HUES6 (cell line): ENCODE measurements around the gene ASPDH.

ENCODE experiments used
- H3K27ac ChIP-seq: 2 replicates; pipeline ENCODE4 v1.7.0; 2013; ENCODE audit warnings: low read depth, mild to moderate bottlenecking, low read length, inconsistent platforms
- H3K27me3 ChIP-seq: 2 replicates; pipeline ENCODE4 v1.6.1; 2013; ENCODE audit warnings: low read length; ENCODE audit not compliant: control insufficient read depth, insufficient read depth
- H3K36me3 ChIP-seq: 2 replicates; pipeline ENCODE4 v1.6.1; 2013; ENCODE audit warnings: low read length; ENCODE audit not compliant: control insufficient read depth, insufficient read depth
- H3K4me1 ChIP-seq: 2 replicates; pipeline ENCODE4 v1.6.1; 2013; ENCODE audit warnings: low read length; ENCODE audit not compliant: control insufficient read depth, insufficient read depth
- H3K4me3 ChIP-seq: 2 replicates; pipeline ENCODE4 v1.5.1; 2013; ENCODE audit warnings: low read depth, low read length
- H3K9ac ChIP-seq: one replicate; pipeline ENCODE4 v1.6.1; 2013; ENCODE audit warnings: mild to moderate bottlenecking, low read length
- H3K9me3 ChIP-seq: 2 replicates; pipeline ENCODE4 v1.6.1; 2013; ENCODE audit warnings: low read depth, low read length; ENCODE audit not compliant: control insufficient read depth, insufficient read depth

The ASPDH gene

GRCh38 chr19:50547385-50548190, 33.9 kb upstream of the ASPDH start:
- Histone ChIP-seq H3K9me3 (no peaks in the 10 kb centered on the region), H3K9ac (no peak overlapping the region), H3K4me3 (no peak overlapping the region), H3K27ac (no peak overlapping the region), H3K4me1 (peaks cover 8% of the 10 kb centered on the region), H3K36me3 (no peaks in the 10 kb centered on the region), H3K27me3 (peaks cover 37% of the 10 kb centered on the region)

GRCh38 chr19:50546527-50547221, 33.0 kb upstream of the ASPDH start:
- Histone ChIP-seq H3K9me3 (no peaks in the 10 kb centered on the region), H3K4me3 (no peak overlapping the region), H3K36me3 (no peaks in the 10 kb centered on the region), H3K27ac (no peak overlapping the region), H3K9ac (no peak overlapping the region), H3K27me3 (peaks cover 28% of the 10 kb centered on the region), H3K4me1 (peaks cover 13% of the 10 kb centered on the region)

DNA sequence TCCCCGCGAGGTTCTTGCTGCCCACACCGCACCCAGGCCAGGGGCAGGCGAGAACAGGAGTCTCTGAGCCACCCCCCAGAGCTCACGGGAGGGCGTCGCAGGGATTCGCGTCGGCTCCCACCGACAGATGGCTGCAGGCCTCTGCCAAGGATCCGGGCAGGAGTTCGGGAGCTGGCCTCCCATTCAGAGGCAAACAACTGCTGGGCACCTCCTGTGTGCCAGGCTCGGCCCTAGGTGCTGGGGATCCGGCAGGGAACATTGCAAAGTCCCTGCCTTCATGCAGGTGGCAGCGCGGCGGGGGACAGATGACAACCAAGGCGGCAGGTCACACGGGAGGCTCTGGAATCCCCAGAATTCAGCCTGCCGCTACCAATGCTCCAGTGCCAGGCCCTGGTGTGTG, 29.2 kb upstream of the ASPDH start:
- no peak overlapping the region for H3K9ac ChIP-seq
- no peak overlapping the region for H3K4me3 ChIP-seq
- no peaks in the 10 kb centered on the region for H3K9me3 ChIP-seq
- H3K4me1 ChIP-seq, result peaks cover 5% of the 10 kb centered on the region; the same call in 1 of the 2 replicates
- H3K36me3 ChIP-seq, result no peaks in the 10 kb centered on the region
- H3K27ac ChIP-seq, result no peak overlapping the region
- no peaks in the 10 kb centered on the region for H3K27me3 ChIP-seq

DNA sequence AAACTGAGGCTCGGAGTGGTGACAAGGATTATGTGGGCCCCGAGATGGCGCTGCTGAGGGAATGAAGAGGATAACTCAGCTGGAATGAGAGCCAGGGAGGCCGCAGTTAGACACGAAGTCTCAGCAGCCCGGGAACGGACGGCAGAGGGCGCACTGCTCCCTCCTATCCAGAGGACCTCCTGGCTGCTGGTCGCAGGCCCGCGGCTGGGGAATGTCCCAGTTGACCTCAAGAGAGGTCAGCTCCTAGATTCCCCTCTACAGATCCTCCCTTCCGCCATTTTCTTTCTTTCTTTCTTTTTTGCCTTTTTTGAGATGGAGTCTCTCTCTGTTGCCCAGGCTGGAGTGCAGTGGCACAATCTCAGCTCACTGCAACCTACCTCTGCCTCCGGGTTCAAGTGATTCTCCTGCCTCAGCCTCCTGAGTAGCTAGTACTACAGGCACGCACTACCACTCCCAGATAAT, 24.1 kb upstream of the ASPDH start:
- Histone ChIP-seq H3K9me3 (peaks cover 2% of the 10 kb centered on the region), H3K36me3 (no peaks in the 10 kb centered on the region), H3K4me1 (peaks cover 5% of the 10 kb centered on the region; the same call in 1 of the 2 replicates), H3K4me3 (no peak overlapping the region), H3K9ac (no peak overlapping the region), H3K27ac (no peak overlapping the region), H3K27me3 (no peaks in the 10 kb centered on the region)

- Histone ChIP-seq H3K9me3 (peaks cover 7% of the 10 kb centered on the region), H3K4me3 (no peak overlapping the region), H3K9ac (no peak overlapping the region), H3K27ac (no peak overlapping the region), H3K36me3 (no peaks in the 10 kb centered on the region), H3K27me3 (no peaks in the 10 kb centered on the region), H3K4me1 (peaks cover 5% of the 10 kb centered on the region; the same call in 1 of the 2 replicates)
Measured at GRCh38 chr19:50537306-50537685, 23.6 kb upstream of the ASPDH start.

DNA sequence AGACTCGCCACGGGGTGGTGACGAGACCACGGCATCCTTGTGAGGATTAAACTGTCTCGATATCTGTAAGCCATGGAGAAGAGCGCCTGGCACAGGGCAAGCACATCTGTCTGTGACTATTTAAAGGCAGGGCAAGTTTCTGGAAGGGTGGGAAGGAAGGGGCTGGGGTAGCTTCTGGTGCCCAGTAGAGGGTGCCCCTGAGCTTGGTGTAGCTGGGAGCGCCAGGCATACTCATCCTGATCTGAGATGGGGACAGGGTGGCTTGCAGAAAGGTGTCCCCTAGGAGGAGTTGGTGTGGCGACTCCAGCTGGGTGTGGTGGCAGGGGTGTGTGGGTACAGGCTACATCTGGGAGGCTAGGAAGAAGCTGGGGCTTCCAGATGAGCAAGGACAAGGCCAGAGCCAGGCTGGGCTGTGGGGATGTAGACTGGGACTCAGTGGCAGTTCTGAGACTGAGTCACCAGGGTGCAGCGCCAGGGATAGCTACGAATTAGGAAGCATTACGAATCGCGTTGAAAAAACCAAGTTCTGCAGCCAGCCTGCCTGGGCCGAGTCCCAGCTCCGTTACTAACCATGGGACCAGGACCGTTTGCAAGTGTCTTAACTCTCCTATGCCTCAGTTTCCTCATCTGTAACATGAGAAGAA, 23.1 kb upstream of the ASPDH start:
- Histone ChIP-seq H3K9me3 (peaks cover 8% of the 10 kb centered on the region), H3K36me3 (no peaks in the 10 kb centered on the region), H3K4me3 (no peak overlapping the region), H3K4me1 (peaks cover 1% of the 10 kb centered on the region; the same call in 1 of the 2 replicates), H3K9ac (no peak overlapping the region), H3K27me3 (no peaks in the 10 kb centered on the region), H3K27ac (no peak overlapping the region)

DNA sequence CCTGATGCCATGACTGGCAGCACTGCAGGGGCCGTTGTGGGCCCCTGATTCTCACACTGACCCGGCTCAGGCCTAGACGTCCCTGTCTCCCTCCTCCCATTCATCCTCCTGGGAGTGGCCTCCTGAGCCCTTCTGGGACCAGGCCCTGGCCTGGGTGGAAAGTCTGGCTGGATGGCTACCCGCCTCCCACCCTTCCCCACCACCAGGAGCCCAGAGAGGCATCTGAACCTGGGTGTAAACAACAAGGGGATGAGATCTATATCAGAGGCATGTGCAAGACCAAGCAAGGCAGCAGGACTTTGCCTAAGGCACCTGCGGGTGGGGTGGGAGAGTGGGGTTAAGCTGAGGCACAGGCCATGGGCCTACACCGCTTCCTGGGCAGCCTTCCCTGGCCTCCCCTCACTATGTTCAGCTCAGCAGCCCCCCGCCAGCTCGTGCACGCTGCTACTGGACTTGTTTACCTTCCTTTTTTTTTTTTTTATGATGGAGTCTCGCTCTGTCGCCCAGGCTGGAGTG, 22.0 kb upstream of the ASPDH start:
- Histone ChIP-seq H3K27ac (no peak overlapping the region), H3K27me3 (no peaks in the 10 kb centered on the region), H3K9me3 (peaks cover 8% of the 10 kb centered on the region), H3K9ac (no peak overlapping the region), H3K4me3 (no peak overlapping the region), H3K4me1 (0 out of 2 replicates have a peak, but pooled peaks cover 5% of the 10 kb centered on the region), H3K36me3 (no peaks in the 10 kb centered on the region)

GRCh38 chr19:50534478-50534877, 20.8 kb upstream of the ASPDH start:
- H3K9me3 ChIP-seq, result peaks cover 8% of the 10 kb centered on the region
- H3K27me3 ChIP-seq, result no peaks in the 10 kb centered on the region
- no peak overlapping the region for H3K27ac ChIP-seq
- H3K4me1 ChIP-seq, result 0 out of 2 replicates have a peak, but pooled peaks cover 5% of the 10 kb centered on the region
- no peak overlapping the region for H3K9ac ChIP-seq
- H3K36me3 ChIP-seq, result no peaks in the 10 kb centered on the region
- no peak overlapping the region for H3K4me3 ChIP-seq

DNA sequence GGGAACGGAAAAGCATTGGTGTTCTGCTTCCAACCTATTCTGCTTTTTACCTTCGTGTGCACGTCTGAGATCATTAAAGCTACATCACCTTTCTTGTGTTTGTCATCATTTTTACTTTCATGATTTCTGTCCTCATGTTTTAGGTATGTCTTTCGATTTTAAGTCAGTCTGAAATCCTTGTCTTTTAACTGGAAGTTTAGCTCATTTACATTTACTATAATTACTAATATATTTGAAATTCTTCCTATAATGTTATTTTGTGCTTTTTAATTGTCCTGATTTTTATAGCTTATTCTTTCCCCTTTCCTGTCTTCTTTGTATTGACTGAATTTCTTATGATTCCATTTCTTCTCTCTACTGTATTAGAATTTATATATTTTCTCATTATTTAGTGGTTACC, 19.2 kb upstream of the ASPDH start:
- Histone ChIP-seq H3K36me3 (no peaks in the 10 kb centered on the region), H3K4me1 (0 out of 2 replicates have a peak, but pooled peaks cover 5% of the 10 kb centered on the region), H3K27ac (no peak overlapping the region), H3K4me3 (no peak overlapping the region), H3K9me3 (peaks cover 8% of the 10 kb centered on the region), H3K9ac (no peak overlapping the region), H3K27me3 (no peaks in the 10 kb centered on the region)

DNA sequence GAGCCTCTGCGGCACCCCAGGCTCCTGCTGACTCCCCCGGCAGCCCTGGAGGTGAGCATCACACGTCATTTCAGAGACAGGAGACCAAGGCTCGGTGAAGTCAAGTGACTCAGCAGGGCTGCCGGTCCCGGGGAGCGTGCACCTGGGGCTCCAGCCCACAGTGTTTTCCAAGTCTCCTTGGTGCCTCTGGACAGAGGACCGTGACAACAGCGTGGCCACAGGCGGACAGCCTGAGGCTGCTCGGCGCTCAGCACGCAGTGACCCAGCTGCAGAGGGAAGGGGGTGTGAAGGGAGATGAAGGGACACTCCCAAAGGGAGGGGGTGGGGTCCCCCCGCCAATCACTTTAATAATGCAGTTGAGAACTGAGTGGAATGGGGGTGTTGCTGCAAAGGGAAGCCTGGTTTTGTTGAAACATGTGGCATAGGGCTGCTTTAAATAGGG, 17.5 kb upstream of the ASPDH start:
- Histone ChIP-seq H3K4me1 (0 out of 2 replicates have a peak, but pooled peaks cover 5% of the 10 kb centered on the region), H3K27ac (no peak overlapping the region), H3K27me3 (no peaks in the 10 kb centered on the region), H3K4me3 (no peak overlapping the region), H3K9me3 (peaks cover 8% of the 10 kb centered on the region), H3K36me3 (no peaks in the 10 kb centered on the region), H3K9ac (no peak overlapping the region)
